ENCODE results near the gene IL12RB1. TPM values are rescaled to one million over a fixed set of nuclear protein-coding genes. Genes with fewer than 3 reads are reported as not detected.
"Not testable (repeated sequence)": the region's sequence is repeated elsewhere in the genome, so short reads cannot be mapped to it uniquely, and the experiment has no call there.

IL12RB1 gene
- total RNA-seq, 1 experiment from 2014 or later: not detected

GRCh38 chr19:18113827-18114226 lies 27.1 kb upstream of the IL12RB1 start:
- DNase-seq (ENCODE audit: extremely low read depth, low read depth): no peak

DNA sequence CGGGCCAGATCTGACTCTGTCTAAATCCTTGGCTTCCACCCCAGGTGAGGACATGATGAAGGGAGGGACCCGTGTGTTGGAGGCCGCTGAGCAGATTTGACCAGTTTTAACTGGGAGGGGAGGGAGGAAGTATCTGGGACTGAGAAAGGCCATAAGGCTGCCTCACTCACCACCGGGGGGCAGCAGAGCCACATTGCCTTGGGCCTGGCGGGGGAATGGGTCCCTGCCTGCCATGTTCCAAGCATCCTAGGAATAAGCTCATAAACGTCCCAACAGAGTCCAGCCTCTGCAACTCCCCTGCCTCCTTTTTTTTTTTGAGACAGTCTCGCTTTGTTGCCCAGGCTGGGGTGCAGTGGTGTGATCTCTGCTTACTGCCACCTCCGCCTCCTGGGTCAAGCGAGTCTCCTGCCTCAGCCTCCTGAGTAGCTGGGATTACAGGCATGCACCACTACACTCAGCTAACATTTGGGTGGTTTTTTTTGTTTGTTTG lies 26.3 kb upstream of the IL12RB1 start:
- peak; percentile 77 for DNase-seq (ENCODE audit: extremely low read depth, low read depth)

DNA sequence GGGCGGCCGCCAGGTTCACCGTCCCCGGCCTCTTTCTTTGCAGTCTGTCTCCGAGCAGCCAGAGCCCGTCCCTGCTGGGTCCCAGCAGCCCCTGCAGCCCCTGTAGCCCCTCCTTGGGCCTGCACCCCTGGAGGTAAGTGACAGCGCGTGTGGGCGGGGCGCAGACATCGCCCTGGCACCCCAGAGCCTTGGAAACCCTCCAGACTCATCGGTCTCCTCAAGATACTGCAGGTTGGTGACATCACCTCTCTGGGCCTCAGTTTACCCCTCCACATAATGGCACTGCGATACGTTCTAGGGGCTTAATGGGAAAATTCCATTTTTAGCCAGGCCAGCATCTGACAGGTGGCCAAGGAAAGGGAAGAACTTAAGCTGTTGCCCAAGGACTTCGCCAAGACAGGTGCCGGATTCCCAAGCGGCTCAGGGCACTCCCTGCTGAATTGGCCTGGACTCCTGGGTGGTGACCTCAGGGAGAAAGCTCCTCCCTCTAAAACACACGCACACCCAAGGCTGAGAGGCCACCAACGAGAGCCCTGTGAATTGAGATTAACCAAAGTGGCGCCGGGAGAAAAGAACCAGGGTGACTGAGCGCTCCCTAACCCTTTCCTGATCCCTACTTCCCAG lies 24.0 kb upstream of the IL12RB1 start:
- no peak for DNase-seq (ENCODE audit: extremely low read depth, low read depth)

GRCh38 chr19:18109733-18110608 lies 23.2 kb upstream of the IL12RB1 start:
- no peak for DNase-seq (ENCODE audit: extremely low read depth, low read depth)

DNA sequence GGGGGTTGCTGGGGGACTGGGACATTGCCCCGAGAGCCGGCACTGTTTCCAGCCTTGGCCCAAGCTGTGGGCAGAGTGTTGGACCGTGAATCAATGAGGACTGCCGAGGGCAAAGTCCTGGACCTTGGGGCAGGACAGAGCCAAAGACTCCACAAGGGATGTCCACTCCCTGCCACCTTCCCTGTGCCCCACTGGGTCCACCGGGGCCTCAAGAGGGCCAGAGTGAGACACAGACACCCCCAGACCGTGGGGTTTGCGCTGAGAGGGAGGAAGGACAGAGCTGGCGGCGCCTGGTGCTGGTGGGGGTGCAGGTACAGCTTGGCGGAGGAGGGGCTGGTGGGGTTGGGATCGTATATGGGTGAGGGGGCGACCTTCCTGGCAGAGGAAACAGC lies 22.6 kb upstream of the IL12RB1 start:
- DNase-seq (ENCODE audit: extremely low read depth, low read depth): no peak

DNA sequence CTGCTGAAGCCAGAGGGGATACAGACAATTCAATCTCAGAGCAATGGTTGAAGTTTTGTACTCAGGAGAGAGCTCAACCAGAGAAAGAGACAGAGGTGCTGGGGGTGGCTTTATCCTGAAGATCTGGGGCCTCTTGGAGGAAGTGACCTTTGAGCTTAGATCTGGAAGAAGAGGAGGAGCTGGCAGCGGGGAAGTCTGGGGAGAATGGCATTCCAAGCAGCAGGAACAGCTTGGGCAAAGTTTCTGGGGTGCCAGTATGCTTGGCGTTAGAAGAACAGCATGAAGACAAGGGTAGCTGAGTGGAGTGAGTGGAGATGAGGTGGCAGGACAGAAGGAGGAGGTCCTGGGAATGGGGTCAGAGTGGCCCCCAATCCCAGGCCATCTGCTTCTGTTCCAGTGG lies 22.2 kb upstream of the IL12RB1 start:
- no peak for DNase-seq (ENCODE audit: extremely low read depth, low read depth)

GRCh38 chr19:18107235-18107634 lies 20.5 kb upstream of the IL12RB1 start:
- no peak for DNase-seq (ENCODE audit: extremely low read depth, low read depth)

GRCh38 chr19:18105259-18105658 lies 18.5 kb upstream of the IL12RB1 start:
- DNase-seq (ENCODE audit: extremely low read depth, low read depth): not testable (repeated sequence)

DNA sequence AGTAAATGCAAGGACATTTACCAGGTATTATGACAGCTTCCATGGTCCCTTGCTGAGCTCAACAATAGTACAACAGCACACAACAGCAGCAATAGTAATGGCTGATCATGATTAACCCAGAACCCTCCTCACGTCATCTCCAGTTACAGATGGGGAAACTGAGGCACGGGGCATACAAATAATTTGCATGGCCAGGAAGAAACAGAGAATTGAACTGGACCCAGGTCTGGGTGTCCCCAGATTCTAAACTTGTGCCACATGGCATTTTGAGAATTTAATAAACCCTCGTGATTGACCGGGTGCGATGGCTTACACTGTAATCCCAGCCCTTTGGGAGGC lies 18.0 kb upstream of the IL12RB1 start:
- no peak for DNase-seq (ENCODE audit: extremely low read depth, low read depth)

DNA sequence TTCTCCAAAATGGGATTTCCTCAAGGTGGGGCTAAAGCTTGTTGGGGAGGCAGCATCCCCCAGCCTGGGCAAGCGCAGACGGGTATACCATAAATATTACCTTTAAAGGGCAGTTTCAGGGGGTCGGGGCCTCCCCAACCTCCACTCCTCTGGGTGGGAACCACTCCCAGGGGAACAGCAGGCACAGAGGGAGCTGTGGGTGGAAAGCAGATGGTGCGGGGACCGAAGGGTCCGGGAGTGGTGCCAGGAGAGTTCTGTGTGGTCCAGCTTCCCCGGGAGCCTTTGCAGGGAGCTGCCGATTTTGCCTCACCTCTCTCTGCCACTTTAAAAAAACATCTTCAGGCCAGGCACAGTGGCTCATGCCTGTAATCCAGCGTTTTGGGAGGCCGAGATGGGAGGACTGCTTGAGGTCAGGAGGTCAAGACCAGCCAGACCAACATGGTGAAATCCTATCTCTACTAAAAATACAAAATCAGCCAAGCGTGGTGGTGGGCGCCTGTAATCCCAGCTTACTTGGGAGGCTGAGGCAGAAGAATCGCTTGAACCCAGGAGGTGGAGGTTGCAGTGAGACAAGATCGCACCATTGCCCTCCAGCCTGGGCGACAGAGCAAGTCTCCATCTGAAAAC lies 16.3 kb upstream of the IL12RB1 start:
- no peak for DNase-seq (ENCODE audit: extremely low read depth, low read depth)

DNA sequence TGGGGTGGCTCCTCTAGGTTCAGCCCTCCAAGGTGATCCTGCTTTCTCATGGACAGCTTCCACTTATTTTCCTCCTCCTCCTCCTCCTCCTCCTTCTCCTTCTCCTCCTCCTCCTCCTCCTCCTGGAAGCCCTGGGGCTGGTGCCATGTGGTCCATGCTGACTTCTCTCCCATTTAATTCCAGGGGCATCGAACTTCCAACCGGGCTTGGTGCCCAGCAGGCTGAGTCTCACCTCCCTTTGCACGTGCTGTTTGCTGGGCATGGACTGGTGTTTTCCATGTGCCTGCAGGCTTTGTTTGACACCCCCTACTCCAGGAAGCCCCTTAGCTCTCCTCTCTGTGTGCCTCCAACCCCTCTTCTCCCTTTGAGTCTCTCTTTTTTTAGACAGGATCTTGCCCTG lies 14.5 kb upstream of the IL12RB1 start:
- DNase-seq (ENCODE audit: extremely low read depth, low read depth): no peak

GRCh38 chr19:18100710-18101109 lies 14.0 kb upstream of the IL12RB1 start:
- DNase-seq (ENCODE audit: extremely low read depth, low read depth): no peak

- no peak for DNase-seq (ENCODE audit: extremely low read depth, low read depth)
These were observed 12.9 kb upstream of the IL12RB1 start for GRCh38 chr19:18099623-18099995.

- no peak for DNase-seq (ENCODE audit: extremely low read depth, low read depth)
These were observed 12.3 kb upstream of the IL12RB1 start for GRCh38 chr19:18098891-18099622.

GRCh38 chr19:18097993-18098890 lies 11.5 kb upstream of the IL12RB1 start:
- no peak for DNase-seq (ENCODE audit: extremely low read depth, low read depth)

DNA sequence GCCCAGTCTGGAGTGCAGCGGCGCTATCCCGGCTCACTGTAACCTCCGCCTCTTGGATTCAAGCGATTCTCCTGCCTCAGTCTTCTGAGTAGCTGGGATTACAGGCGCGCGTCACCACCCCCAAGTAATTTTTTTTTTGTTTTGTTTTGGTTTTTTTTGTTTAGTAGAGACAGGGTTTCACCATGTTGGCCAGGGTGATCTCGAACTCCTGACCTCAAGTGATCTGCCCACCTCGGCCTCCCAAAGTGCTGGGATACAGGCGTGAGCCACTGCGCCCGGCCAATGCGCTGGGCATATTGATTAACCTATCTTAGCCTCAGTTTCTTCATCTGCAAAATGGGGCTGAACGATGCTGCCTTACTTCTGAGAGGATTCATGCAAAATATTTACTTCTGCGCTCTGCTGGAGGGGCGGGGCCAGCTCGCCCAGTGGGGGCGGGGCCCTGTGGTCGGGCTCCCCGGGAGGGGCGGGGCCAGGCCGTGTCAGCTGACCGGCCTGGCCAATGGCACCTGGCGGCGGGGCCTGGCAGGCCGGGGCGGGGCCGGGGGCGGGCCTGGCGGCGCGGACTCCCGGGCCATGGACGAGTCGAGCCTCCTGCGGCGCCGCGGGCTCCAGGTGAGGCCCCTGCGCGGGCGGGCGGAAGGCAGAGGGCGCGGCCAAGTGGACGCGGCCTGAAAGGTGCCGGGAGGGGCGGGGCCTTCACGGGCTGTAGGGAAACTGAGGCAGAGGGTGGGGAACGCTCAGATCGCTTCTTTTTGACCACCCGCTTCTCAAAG lies 10.7 kb upstream of the IL12RB1 start, which contains the start of gene MAST3:
Gene MAST3, plus strand, starts transcription at position 562 of the 776 bp plus-strand sequence. Its CDS starts 15 bp downstream, at position 577.
- DNase-seq (ENCODE audit: extremely low read depth, low read depth): peak; percentile 71

GRCh38 chr19:18096258-18096657 lies 9.5 kb upstream of the IL12RB1 start:
- no peak for DNase-seq (ENCODE audit: extremely low read depth, low read depth)

- DNase-seq (ENCODE audit: extremely low read depth, low read depth): peak; percentile 21
These were observed 6.9 kb upstream of the IL12RB1 start for GRCh38 chr19:18093439-18094161.
